22Rv1 (cell line): ENCODE data around the gene CEP43.

Experiments used
- ZFX ChIP-seq: fragments of 450-650 bp; IDR thresholded peaks from 2 replicates; pipeline ENCODE4 v1.6.1; 2017; ENCODE audit warnings: antibody characterized with exemption, borderline replicate concordance
- TF ChIP-seq, protein P1 (sequence below): fragments of 450-650 bp; IDR thresholded peaks from 2 replicates; pipeline ENCODE4 v1.5.1; 2017; ENCODE audit warnings: mild to moderate bottlenecking

DNA sequence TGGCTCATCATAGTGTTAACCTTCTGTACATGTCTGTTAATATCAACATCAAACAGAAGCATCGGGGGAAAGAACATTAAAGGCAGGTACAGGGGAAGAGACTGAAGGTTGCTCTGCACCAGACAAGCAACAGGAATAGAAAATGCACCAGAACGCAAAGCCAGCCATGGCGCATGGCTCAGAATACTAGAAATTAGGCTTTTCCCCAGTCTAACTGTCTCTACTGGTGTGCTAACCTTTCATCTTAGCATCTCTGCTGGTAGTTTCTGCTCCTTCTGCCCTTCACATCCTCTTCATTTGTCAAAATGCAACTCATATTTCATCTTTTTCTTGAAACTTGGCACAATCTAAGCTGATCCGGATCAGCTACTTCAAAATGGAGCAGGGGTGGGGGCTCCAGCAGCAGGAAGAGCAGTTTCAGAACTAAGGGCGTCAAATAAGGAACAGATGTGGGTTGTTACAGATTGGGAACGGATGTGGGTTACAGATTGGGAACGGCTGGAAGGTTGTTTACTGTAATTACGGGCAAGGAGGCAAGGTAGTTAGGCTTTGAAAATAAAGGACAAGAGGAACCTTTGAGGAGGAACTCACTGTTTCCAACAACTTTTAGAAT, 29.7 kb upstream of the CEP43 start:
- TF ChIP-seq, protein P1, sequence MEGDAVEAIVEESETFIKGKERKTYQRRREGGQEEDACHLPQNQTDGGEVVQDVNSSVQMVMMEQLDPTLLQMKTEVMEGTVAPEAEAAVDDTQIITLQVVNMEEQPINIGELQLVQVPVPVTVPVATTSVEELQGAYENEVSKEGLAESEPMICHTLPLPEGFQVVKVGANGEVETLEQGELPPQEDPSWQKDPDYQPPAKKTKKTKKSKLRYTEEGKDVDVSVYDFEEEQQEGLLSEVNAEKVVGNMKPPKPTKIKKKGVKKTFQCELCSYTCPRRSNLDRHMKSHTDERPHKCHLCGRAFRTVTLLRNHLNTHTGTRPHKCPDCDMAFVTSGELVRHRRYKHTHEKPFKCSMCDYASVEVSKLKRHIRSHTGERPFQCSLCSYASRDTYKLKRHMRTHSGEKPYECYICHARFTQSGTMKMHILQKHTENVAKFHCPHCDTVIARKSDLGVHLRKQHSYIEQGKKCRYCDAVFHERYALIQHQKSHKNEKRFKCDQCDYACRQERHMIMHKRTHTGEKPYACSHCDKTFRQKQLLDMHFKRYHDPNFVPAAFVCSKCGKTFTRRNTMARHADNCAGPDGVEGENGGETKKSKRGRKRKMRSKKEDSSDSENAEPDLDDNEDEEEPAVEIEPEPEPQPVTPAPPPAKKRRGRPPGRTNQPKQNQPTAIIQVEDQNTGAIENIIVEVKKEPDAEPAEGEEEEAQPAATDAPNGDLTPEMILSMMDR, result no peak
- no peak for TF ChIP-seq ZFX
